Activated gamma-delta T cell treated with Interleukin-2 at 50 U/mL for 16 hours (primary cell): Measurements from ENCODE around the gene NTNG2.

Experiments used
- DNase-seq: peaks from one replicate; pipeline ENCODE4 v3.0.0-alpha.2; 2020

NTNG2 gene

GRCh38 chr9:132175431-132175830 is 13.6 kb downstream of the NTNG2 start:
- no peak for DNase-seq

- no peak for DNase-seq
Measured at GRCh38 chr9:132176338-132176737, 14.5 kb downstream of the NTNG2 start.

GRCh38 chr9:132181796-132182313 is 20.0 kb downstream of the NTNG2 start:
- no peak for DNase-seq

- DNase-seq = no peak
Measured at GRCh38 chr9:132182314-132183091, 20.6 kb downstream of the NTNG2 start.

- no peak for DNase-seq
Measured at GRCh38 chr9:132183134-132183533, 21.3 kb downstream of the NTNG2 start.

GRCh38 chr9:132183715-132184114 is 21.9 kb downstream of the NTNG2 start:
- no peak for DNase-seq

GRCh38 chr9:132184124-132184523 is 22.3 kb downstream of the NTNG2 start:
- no peak for DNase-seq

GRCh38 chr9:132185073-132186009 is 23.5 kb downstream of the NTNG2 start:
- no peak for DNase-seq

GRCh38 chr9:132187121-132187620 is 25.3 kb downstream of the NTNG2 start:
- DNase-seq = no peak

GRCh38 chr9:132190966-132191365 is 29.1 kb downstream of the NTNG2 start:
- no peak for DNase-seq

GRCh38 chr9:132192728-132193127 is 30.9 kb downstream of the NTNG2 start:
- no peak for DNase-seq

GRCh38 chr9:132193227-132194124 is 31.6 kb downstream of the NTNG2 start:
- no peak for DNase-seq

GRCh38 chr9:132194508-132194907 is 32.6 kb downstream of the NTNG2 start:
- DNase-seq = no peak

GRCh38 chr9:132197315-132197714 is 35.5 kb downstream of the NTNG2 start:
- no peak for DNase-seq

- no peak for DNase-seq
Measured at GRCh38 chr9:132197856-132198550, 36.1 kb downstream of the NTNG2 start.

- no peak for DNase-seq
Measured at GRCh38 chr9:132199056-132199455, 37.2 kb downstream of the NTNG2 start.

GRCh38 chr9:132200706-132201105 is 38.8 kb downstream of the NTNG2 start:
- no peak for DNase-seq

- DNase-seq = no peak
Measured at GRCh38 chr9:132201139-132201538, 39.3 kb downstream of the NTNG2 start.

- no peak for DNase-seq
Measured at GRCh38 chr9:132201780-132202703, 40.2 kb downstream of the NTNG2 start.

GRCh38 chr9:132204883-132205282 is 43.0 kb downstream of the NTNG2 start:
- no peak for DNase-seq

- DNase-seq = no peak
Measured at GRCh38 chr9:132207215-132207614, 45.4 kb downstream of the NTNG2 start.
